Pancreas (tissue), 10 donors: ENCODE results near the gene HNF1B. TPM values are rescaled to one million over a fixed set of nuclear protein-coding genes. Genes with fewer than 3 reads are reported as not detected.
"Not testable (repeated sequence)": the region's sequence is repeated elsewhere in the genome, so short reads cannot be mapped to it uniquely, and the experiment has no call there.

Source experiments
- ATAC-seq, 4 donors: fragments of 200-7000 bp; cut with Tn5 transposase; one replicate each; pipeline versions ENCODE4 v1.8.0 to v1.9.1; 2020; ENCODE audit warnings: mild to moderate bottlenecking in 4 of 4, moderate library complexity in 4 of 4
- DNase-seq, 6 donors: peaks; one replicate each; pipeline ENCODE4 v3.0.0-alpha.2; 2020
- FAIRE-seq: peaks from 2 replicates; lab custom pipeline; 2012; peaks lifted over from hg19 to GRCh38; lab: Jason Lieb, UNC
- H3K27ac ChIP-seq, 4 donors: fragments of 200-600 bp; sonication (generic); 1 replicate in 3 of 4; 2 replicates in 1 of 4; pipeline versions ENCODE4 v1.5.0 to v1.8.0; 2020
- H3K27me3 ChIP-seq, 4 donors: fragments of 200-600 bp; one replicate each; pipeline ENCODE4 v1.8.0; 2021
- H3K36me3 ChIP-seq, 3 donors: fragments of 200-600 bp; sonication (generic) in 1 of 3; one replicate each; pipeline versions ENCODE4 v1.5.0 to v1.8.0; 2020 to 2021
- H3K4me1 ChIP-seq, 3 donors: fragments of 200-600 bp; one replicate each; pipeline ENCODE4 v1.8.0; 2021
- H3K4me3 ChIP-seq, 4 donors: fragments of 200-600 bp; sonication (generic) in 2 of 4; one replicate each; pipeline versions ENCODE4 v1.5.0 to v1.8.0; 2020 to 2021
- H3K9me3 ChIP-seq, 4 donors: fragments of 200-600 bp; one replicate each; pipeline ENCODE4 v1.8.0; 2021
- CTCF ChIP-seq, 4 donors: fragments of 200-600 bp; sonication (generic) in 3 of 4; IDR thresholded peaks; one replicate each; pipeline versions ENCODE4 v1.5.0 to v1.8.0; 2021; ENCODE audit warnings: antibody characterized with exemption in 4 of 4
- WGBS, 2 donors: extraction: QIAGEN DNeasy Blood & Tissue Kit; methylation state at CpG; one replicate each; pipeline ENCODE4 v1.1.7; 2013; 5-methylcytosine and 5-hydroxymethylcytosine counted together
- intact Hi-C, 3 donors: fragments of 100-400 bp; cut with DNase I; formaldehyde crosslinking; loops; one replicate each; pipeline versions ENCODE4 v1.11.1 to v1.14.2; 2022
- polyA plus RNA-seq, 2 donors: library from polyadenylated mRNA; stranded (reverse); fragments of 200-250 nt; gene quantifications; one replicate each; pipeline ENCODE4 v1.2.3, GENCODE V29; 2013
- total RNA-seq, 6 donors: library from RNA; stranded (reverse); fragmentation: NEBNext Ultra II Directional in 4 of 6; extraction: Animal tissue kit (Norgen Biotek cat#: 25700) in 4 of 6; gene quantifications; one replicate each; pipeline versions ENCODE4 v1.2.1 to v1.2.4, GENCODE V29; 2021 to 2023
- donor health status: healthy with polysubstance abuse.
- donor health status: DM: no; HTN: no; CAD: no; lungs with moderate emphysema.
- donor health status: DM: no; HTN: no; CAD: no.
- donor health status: control.
- donor health status: control.
- donor health status: Bipolar disorder and iron deficiency.
- donor health status: DM: yes; HTN: yes; CAD: no.
- donor health status: DM: no; HTN: no; CAD: no.
- donor health status: DM: no; HTN: no; CAD: no.
- donor health status: DM: yes; HTN: yes; CAD: no.

The HNF1B gene
- total and polyA plus RNA-seq, 8 donors, result 24.9 to 50.5 (median 33.6) TPM

- no peak for TF ChIP-seq CTCF (IDR thresholded peaks at IDR 0.05)
- peak in 2 of 4 donors; percentile 19 to 21 for ATAC-seq
- H3K4me1 ChIP-seq, result peaks cover 7 to 14% (median 8%) of the 10 kb centered on the region in 3 donors
- H3K4me3 ChIP-seq, result no peak overlapping the region
- no peak for DNase-seq
- intact Hi-C loops, result no loop called here
- H3K27ac ChIP-seq, result no peak overlapping the region
- no peak for FAIRE-seq
- H3K27me3 ChIP-seq, result no peaks in the 10 kb centered on the region
- H3K36me3 ChIP-seq, result no peaks in the 10 kb centered on the region
- 24 to 27% methylated on average over 5 of the region's 5 CpGs for WGBS, 2 donors
- H3K9me3 ChIP-seq, result no peaks in the 10 kb centered on the region
These were observed 44.2 kb upstream of the HNF1B start for GRCh38 chr17:37789021-37789565.

- ATAC-seq (no peak), DNase-seq (no peak), FAIRE-seq (no peak)
- WGBS, 2 donors, result 58 to 88% methylated on average over 1 of the region's 1 CpG
- Histone ChIP-seq H3K4me3 (no peak overlapping the region), H3K36me3 (no peaks in the 10 kb centered on the region), H3K27ac (no peak overlapping the region), H3K27me3 (no peaks in the 10 kb centered on the region), H3K9me3 (no peaks in the 10 kb centered on the region), H3K4me1 (peaks cover 7 to 14% (median 8%) of the 10 kb centered on the region in 3 donors)
- intact Hi-C loops, result no loop called here
- TF ChIP-seq CTCF (IDR thresholded peaks at IDR 0.05), result no peak
These were observed 43.7 kb upstream of the HNF1B start for GRCh38 chr17:37788526-37788925.

- no peaks in the 10 kb centered on the region for H3K36me3 ChIP-seq
- TF ChIP-seq CTCF (IDR thresholded peaks at IDR 0.05), result no peak
- peak; percentile 91 to 98 (median 97) for ATAC-seq
- WGBS, 2 donors, result 3 to 7% methylated on average over 8 of the region's 8 CpGs
- intact Hi-C loops, result no loop called here
- DNase-seq, result peak; percentile 73 to 89 (median 82)
- H3K4me1 ChIP-seq, result peaks cover 7 to 14% (median 8%) of the 10 kb centered on the region in 3 donors
- no peak for FAIRE-seq
- no peaks in the 10 kb centered on the region for H3K27me3 ChIP-seq
- no peak overlapping the region for H3K27ac ChIP-seq
- no peak overlapping the region for H3K4me3 ChIP-seq
- no peaks in the 10 kb centered on the region for H3K9me3 ChIP-seq
These were observed 42.3 kb upstream of the HNF1B start for GRCh38 chr17:37787055-37787757.

GRCh38 chr17:37786481-37786880, 41.6 kb upstream of the HNF1B start:
- ATAC-seq (no peak), DNase-seq (no peak), FAIRE-seq (no peak)
- no peaks in the 10 kb centered on the region for H3K27me3 ChIP-seq
- H3K36me3 ChIP-seq, result no peaks in the 10 kb centered on the region
- no peak overlapping the region for H3K4me3 ChIP-seq
- no peak overlapping the region for H3K27ac ChIP-seq
- intact Hi-C loops, result no loop called here
- TF ChIP-seq CTCF (IDR thresholded peaks at IDR 0.05), result no peak
- peaks cover 7 to 14% (median 8%) of the 10 kb centered on the region in 3 donors for H3K4me1 ChIP-seq
- 75 to 76% methylated on average over 2 of the region's 2 CpGs for WGBS, 2 donors
- no peaks in the 10 kb centered on the region for H3K9me3 ChIP-seq

- ATAC-seq, FAIRE-seq, H3K27ac ChIP-seq, H3K4me3 ChIP-seq, H3K4me1 ChIP-seq, DNase-seq, H3K9me3 ChIP-seq, H3K36me3 ChIP-seq, intact Hi-C loops, H3K27me3 ChIP-seq: not testable (repeated sequence)
- 86 to 91% methylated on average over 1 of the region's 1 CpG for WGBS, 2 donors
These were observed 37.6 kb upstream of the HNF1B start for GRCh38 chr17:37782460-37782859.
